GM18508 (cell line): ENCODE measurements around the gene KCNJ4.

Experiments
- ATAC-seq: cut with Tn5 transposase; IDR thresholded peaks from one replicate; pipeline ENCODE4 v1.9.1; 2021; ENCODE audit warnings: moderate number of reproducible peaks; ENCODE audit not compliant: insufficient read depth, unreplicated experiment

KCNJ4 gene

DNA sequence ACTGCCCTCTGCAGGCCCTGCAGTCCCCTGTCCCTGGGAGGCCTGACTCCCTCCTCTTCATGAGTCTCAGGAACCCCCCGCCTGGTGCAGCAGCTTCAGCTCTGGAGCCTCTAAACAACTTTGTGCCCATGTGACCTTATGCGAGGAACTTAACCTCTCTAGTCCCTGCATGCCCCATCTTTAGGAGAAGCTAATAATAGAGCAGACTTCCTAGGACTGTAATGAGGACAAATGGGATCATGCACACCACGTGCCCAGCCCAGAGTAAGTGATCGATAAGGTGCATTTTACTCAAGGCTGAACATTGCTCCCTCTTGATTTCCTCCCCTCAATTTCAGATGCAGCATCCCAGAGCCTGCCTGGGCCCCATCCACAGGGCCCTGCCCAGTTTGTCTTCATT, 19.0 kb downstream of the KCNJ4 start:
- ATAC-seq = no peak

DNA sequence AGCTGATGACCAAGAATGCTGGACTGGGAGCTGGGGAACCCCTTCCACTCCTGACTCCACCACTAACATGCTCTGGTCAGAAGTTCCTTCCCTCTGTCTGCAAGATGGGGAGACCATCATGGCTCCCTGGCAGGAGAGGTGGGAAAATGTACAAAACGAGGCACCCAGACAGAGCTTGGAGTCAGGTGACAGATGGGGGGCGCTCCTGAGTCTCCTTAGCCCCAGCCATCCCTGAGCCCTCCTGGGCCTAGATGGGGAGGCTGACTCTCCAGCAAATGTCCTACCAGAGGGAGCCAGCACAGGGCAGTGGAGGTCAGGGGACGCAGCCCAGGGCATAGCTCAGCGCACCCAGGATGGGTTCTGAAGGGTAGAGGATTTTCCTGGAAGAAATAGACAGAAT, 20.0 kb downstream of the KCNJ4 start:
- ATAC-seq = no peak

DNA sequence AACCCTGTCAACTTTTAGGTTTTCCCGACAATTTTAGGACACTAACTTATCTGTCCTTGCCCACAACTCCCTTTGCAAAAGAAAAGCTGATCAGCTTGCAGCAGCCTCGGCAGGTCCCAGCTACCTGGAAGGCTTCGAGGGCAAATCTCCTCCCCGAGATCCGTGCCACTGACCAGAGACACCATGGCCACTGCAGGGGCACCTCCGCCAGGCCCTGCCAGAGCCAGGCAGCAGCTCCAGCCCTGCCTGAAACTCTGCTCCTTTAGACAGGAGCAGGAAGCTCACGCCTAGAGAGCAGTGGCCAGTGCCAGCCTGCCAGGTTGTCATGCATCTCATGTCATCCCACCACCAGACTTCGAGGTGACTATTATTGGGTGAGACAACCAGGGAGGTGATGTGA, 21.1 kb downstream of the KCNJ4 start:
- ATAC-seq = no peak

DNA sequence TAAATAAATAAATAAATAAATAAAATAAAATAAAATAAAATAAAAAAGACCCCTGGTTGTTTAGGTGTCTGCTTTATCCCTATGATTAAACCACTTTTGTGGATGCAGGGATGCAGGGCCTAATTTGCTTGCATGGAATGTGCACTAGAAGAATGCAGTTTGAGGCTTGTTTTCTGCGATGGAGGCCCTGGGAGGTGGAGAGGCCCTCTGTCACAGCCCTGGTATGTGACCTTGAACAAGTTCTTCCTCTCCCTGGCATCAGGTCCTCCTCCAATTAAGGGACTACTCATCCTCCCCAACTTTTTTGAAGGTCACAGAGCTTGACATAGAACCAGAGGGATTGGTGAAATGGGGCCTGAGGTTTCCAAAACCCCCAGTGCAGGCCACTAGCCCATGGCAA, 22.7 kb downstream of the KCNJ4 start:
- ATAC-seq = no peak

DNA sequence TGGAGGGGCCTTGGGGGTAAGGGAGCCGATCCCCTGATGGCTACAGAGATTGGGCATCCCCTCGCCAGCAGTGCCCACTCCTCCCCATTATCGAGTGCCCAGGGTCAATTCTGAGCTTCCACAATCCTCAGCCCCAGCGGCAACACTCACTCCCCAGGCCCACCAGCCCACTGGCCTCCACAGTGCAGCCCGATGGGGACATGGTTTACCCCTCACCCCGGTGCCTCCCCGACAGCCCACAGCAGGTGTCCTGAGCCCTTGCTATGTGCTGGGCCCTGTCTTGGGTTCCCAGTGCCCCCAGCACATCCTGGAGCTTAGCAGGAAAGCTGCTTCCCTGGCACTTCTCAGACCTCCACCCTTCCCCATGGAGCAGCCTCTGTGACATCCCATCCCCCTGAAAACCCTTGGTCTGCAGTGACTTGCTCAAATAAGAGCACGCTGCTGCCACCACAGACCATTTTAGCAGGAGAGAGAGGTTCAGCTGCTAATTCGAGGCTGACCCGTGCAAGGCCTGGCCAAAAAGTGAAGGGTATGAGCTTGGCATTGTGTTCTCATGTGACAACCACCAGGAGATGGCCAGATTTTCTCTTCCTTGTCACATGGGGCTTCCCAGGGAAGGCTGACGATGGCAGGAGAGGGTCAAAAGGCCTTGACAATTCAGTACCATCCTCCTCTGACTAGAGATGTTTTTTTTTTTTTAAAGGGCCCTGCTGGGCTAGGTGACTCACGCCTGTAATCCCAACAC, 23.6 kb downstream of the KCNJ4 start:
- no peak for ATAC-seq

DNA sequence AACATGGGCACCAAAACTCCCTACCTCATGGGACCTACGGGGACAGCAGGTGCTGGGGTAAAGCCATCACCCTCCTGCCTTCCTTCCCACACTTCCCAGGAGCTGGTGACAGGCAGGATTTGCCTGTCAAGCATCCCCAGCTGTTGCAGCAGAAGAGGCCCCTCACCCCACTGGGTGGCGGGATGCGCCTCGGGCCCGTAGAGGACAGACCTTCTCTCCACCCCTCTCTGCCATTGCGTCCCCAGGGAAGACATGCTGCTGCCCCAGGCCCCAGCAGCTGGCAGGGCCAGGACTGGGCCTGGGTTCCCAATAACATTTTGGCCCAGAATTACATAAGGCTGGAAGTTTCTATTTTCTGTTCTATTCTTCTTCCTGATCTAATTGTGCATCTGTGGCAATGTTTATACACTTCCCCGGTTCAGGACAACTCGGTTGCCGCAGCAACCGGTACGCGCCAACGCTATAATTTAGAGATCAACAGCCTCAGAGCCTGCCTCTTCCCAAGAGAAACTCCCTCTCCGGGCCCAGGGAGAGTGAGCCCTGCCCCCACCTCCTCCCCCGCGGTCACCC, 25.4 kb downstream of the KCNJ4 start:
- ATAC-seq = no peak

DNA sequence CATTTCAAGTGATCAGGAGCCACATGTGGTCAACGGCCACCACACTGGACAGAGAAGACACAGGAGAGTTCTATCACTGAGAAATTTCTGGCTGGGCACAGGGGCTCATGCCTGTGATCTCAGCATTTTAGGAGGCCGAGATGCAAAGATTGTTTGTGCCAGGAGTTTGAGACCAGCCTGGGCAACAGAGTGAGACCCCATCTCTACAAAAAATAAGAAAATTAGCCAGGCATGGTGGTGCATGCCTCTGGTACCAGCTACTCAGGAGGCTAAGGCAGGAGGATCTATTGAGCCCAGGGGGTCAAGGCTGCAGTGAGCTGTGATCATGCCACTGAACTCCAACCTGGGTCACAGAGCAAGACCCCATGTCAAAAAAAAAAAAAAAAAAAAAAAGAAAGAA, 26.3 kb downstream of the KCNJ4 start:
- ATAC-seq = no peak

DNA sequence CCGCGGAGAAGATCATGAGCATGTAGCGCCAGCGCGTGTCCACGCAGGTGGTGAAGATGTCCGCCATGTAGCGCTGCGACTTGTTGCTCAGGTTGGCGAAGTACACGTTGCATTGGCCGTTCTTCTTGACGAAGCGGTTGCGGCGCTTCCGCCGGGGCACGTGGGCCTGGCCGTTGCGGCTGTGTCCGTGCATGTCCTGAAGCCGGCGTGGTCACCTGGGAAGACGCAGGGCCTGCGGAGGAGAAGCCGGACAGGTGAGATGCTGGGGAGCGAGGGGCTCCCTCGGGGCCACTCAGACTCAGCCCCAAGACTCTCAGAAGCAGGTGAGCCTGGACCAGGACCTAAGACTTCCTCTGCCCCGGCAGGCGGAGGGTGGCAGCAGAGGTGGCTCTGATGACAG, 27.1 kb downstream of the KCNJ4 start:
- ATAC-seq = no peak

DNA sequence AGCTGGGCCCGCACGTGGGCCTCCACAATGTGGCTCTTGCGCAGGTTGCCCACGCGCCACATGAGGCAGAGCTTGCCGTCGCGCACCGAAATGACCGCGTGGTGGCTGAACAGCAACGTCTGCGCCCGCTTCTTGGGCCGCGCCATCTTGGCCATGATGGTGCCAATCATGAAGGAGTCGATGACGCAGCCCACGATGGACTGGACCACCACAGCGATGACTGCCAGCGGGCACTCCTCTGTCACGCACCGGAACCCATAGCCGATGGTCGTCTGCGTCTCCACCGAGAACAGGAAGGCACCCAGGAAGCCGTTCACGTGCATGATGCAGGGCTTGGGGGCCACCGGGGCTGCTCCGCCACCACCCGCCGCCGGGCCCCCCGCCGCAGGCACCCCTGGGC, 27.5 kb downstream of the KCNJ4 start:
- no peak for ATAC-seq

DNA sequence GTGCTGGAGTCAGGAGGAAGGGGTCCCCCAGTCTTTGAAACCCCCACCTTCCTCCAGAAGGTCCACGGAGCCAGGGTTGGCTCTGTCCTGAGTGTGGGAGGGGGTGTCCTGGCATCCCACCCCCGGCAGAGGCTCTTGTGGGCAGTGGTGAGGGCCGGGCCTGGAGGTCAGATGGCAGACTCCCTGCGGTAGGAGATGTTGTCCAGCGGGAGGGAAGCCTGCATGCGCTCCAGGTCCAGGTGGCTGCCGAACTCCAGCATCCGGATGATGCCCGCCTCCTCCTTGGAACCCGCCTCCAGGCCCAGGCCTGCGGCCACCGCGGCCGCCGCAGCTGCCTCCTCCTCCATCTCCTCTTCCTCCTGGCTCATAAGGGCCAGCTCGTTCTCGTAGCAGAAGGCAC, 28.4 kb downstream of the KCNJ4 start:
- no peak for ATAC-seq

DNA sequence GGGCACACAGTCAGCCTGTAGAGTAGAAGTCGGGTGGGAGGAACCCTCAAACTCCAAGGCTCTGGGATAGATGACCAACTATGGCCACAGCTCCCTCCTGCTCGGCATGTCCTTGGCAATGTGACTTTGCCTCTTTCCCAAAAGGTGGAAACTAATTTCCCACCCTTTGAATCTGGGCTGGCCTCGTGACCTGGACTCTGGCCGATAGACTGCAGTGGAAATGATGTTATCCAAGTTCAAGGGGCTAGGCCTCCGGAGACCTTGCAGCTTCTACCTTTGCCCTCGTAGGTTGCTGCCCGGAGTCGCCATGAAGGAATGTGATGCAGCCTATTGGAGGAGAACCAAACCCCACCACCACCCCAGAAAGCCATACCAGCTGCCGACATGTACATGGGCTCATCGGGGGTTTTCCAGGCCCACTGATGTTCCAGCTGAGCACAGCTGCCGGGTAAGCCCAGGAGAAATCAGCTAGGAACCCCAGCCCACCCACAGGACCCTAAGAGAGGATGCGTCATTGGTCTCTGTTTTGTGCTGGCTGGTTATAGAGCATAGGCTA, 30.4 kb downstream of the KCNJ4 start:
- ATAC-seq = no peak

DNA sequence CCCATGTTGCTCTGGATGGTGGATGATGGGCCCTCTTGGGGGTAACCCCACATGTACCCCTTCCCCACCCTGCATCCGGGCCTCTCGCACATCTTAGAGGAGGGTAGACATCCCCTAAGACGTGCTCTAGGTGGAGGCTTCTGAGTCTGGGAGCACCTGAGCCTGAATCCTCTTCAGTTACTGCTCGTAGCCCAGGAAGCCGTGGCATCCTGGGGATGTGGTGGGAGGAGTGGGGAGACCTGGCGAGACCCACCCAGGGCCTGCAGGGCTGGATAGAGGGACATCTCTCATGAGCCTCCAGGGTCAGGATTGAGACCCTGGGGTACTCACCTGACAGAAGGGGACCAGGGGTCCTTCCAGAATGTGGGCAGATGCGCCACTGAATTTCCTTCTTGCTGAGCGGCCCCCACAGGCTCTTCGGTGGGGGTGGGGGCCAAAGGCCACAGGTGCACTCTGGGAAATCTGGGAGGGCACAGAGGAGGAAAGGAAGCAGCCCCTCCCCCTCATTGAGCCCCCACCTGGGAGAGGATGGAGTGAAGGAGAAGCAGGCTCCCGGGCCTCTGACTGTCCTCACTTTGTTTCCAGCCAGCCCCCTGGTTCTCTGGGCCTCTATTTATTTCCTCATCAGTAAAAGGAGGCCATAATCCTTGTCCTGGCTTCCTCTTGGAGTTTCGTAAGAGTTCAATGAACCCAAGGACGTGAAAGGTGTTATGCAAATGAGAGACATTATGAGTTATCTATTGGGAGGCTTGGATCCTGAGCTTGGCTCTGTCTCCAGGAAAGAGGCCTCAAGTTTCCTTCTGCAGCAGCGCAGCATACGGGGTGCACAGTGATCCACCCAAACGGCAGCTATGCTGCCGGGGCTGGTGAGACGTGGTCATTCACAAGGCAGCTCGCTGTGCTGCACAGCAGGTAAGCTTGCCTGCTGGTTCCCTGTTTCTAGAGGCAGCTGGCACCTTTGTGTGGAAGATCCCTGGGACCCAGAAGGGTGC, 31.2 kb downstream of the KCNJ4 start:
- no peak for ATAC-seq

DNA sequence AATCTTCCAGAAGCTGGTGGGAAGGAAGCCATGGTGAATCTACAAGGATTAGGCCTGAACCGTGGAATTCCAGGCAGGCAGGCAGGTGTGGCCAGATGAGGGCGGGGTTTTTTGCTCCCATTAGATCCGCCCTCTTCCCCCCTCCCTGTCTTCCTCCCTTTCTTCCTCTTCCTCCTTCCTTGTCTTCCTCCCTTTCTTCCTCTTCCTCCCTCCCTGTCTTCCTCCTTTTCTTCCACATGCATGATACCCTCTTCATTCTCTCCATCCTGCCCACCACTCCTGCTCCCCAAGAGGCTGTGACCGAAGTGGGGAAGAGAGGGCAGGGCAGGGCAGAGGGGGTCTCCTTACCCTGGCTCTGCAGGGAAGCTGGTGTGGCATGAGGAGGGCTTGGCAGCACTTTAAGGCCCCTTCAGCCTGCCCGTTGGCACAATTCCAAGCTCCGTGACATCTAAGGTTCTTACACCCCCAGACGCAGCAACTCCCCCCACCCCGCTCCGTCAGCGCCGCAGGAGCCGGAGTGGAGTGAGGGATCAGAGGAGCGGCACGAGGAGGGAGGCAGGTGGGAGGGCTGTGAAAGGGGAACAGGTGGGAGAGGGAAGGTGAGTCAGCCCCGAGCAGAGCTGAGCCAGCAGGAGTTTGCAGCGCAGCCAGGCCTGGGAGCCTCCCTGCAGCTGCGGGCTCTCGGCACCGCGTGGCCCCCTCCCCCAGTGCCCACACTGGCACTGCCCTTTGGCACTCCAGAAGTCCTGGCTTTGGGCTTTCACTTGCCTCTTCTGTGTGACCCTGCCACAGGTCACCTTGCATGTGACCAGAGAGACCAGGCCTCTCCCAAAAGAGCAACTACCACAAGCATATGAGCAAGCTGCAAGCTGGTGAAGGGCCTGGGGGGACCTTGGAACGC, 32.1 kb downstream of the KCNJ4 start:
- ATAC-seq = no peak

DNA sequence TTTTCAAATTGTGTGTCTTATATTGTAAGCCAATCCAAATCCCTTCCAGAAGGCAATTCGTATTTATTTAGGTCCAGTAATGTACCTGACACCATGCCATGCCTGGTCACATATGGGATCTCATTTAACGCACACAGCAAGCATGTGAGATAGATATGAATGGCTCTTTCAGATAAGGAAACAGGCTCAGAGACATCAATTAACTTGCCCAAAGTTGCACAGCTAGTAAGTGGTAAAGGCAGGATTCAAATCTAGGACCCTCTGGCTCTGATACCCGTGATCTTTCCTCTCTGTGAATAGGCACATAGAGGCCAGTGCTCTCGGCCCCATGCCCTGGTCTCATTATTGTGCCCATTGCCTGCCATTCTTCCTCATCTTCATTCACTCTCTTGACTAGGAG, 34.3 kb downstream of the KCNJ4 start:
- ATAC-seq = no peak

DNA sequence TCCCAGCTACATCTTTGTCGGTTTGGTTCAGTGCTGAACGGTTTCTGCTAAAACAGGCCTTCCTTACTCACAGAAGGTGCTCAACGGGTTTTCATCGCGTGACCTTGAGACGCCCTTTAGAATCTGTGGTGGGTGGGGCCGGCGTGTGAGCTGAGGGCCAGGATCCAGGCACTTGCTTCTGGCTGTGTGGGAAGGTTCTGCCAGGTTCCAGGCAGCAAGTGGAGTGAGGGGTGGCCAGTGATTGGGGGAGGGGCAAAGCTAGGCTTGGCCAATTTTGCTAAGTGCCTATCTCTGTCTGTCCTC, 35.2 kb downstream of the KCNJ4 start:
- ATAC-seq = no peak

DNA sequence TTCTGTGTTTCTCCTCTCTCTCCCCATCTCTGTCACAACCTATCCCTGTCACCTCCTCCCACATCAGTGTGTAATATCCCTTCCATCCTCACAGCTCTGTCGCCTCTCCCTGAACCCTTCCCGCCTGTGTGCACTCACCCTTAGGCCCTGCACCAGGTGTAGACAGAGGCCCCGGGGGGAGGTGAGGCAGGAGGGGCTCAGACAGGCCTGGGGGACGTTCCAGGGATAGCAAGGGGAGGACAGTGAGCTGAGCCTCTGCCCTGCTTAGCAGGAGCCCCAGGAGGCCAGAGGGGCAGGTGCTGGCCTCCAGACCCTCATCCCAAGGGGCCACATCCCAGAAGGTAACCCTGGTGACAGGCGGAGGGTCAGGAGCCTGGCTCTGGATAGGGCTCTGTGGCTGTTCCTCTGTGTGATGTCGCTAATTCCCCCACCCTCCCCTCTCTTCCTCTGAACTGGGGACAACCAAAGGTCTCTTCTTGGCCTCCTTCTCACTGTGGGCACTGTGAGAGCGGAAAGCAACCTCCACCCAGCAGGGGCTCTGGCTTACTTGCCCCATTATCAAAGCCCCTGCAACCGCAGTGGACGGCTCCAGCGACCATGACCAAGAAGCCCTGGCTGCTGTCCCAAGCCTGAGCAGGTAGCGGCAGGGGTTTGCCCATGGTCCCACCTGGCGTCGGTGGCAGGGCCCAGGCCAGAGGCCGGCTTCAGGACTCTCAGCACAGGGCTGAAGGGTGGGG, 35.7 kb downstream of the KCNJ4 start:
- no peak for ATAC-seq

DNA sequence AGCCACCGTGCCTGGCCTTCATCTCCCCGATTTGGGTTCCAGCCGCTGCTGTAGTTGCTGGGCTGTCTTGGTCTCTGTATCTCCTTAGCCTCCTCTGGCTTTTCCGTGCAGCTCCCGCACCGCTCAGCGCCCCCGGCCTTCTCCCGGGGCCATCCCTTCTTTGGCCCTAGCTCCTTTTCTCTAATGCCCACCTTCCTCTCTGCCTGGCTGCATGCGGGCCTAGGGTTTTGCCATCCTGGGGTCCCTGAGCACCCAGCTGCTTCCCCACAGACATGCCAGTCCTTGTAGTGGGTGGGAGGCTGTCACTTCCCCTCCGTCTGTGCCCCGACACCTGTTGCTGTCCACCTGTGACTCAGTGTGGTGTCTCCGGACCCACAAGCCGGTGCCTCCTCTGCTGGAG, 36.4 kb downstream of the KCNJ4 start:
- ATAC-seq = no peak

DNA sequence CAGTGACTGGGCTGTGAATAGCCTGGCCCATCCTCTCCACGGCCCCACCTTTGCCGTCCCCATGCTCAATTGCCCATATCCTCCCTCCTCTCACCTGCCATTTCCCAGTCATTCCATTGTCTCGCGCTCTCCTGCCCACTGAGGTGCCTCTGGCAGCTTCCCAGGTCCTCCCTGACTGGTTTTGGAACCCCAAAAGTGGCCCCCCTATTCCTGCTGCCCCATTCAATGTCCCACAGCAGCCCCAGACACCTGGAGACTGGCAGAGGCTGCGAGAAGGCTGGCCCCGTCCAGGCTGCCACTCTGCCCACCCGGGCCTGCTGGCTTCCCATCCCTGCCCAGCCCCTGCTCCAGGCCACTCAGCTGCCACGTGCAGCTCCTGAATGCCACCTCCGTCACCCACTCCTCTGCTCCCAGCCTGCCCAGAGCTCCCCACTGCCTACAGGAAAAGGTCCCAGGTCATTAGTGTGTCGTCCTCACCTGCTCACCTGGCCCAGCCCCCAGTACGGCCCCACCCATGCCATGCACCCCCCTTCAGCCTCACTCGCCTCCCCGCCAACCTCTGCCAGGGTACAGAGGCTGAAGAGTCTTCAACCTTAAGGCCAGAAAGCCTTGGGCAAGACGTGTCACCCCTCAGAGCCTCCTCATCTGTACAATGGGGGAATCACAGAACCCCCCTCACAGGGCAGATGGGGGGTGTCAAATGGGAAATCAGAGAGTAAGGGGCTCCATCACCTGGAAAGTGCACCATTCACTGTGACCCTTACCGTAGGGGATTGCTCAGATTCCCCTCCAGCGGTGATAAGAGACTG, 37.5 kb downstream of the KCNJ4 start:
- ATAC-seq = no peak
